ENCODE measurements around the gene SIAH1. TPM values are rescaled to one million over a fixed set of nuclear protein-coding genes. Genes with fewer than 3 reads are reported as not detected.

SIAH1 gene
- total and polyA plus RNA-seq, 2 of the 8 experiments (the other 6 are each of a cell fraction or from before 2014, with no cell fraction given) = 19.5 to 33.9 TPM

- TF ChIP-seq MAX (IDR thresholded peaks at IDR 0.05) (no peak), CHD2 (IDR thresholded peaks at IDR 0.05; ENCODE audit: low read length) (no peak), TAF7 (optimal IDR thresholded peaks at IDR 0.05; ENCODE audit: borderline replicate concordance, low read depth, low read length) (no peak), ASH2L (IDR thresholded peaks at IDR 0.05; ENCODE audit: low read length) (no peak), CEBPB (IDR thresholded peaks at IDR 0.05; ENCODE audit: low read depth, low read length) (no peak)
Observed at GRCh38 chr16:48433116-48433849, 48.1 kb upstream of the SIAH1 start (continued).

Data from H1 (cell line).